DND-41 (cell line): Measurements from ENCODE around the gene FEM1C.
A peak's percentile ranks its signal among the peaks of the same experiment; 100 is the strongest.

Experiments
- ATAC-seq: fragments of 200-7000 bp; cut with Tn5 transposase; 3 replicates; pipeline ENCODE4 v1.9.1; 2021; ENCODE audit warnings: low read depth; ENCODE audit not compliant: insufficient read depth
- DNase-seq: peaks from one replicate; pipeline ENCODE4 v3.0.0-alpha.2; 2020
- H2AFZ ChIP-seq: 2 replicates; pipeline ENCODE4 v1.6.0; 2012; ENCODE audit warnings: low read depth, low read length
- H3K27ac ChIP-seq: 2 replicates; pipeline ENCODE4 v1.5.1; 2012; ENCODE audit warnings: low read length, inconsistent platforms
- H3K27me3 ChIP-seq: fragments of 200-600 bp; sonication (generic); 2 replicates; pipeline ENCODE4 v1.6.0; 2012; ENCODE audit warnings: low read length, mild to moderate bottlenecking, inconsistent platforms; ENCODE audit not compliant: insufficient read depth, poor library complexity
- H3K36me3 ChIP-seq: 2 replicates; pipeline ENCODE4 v1.5.1; 2012; ENCODE audit warnings: low read length, inconsistent platforms; ENCODE audit not compliant: insufficient read depth
- H3K4me1 ChIP-seq: 2 replicates; pipeline ENCODE4 v1.5.1; 2012; ENCODE audit warnings: mild to moderate bottlenecking, low read length; ENCODE audit not compliant: insufficient read depth
- H3K4me2 ChIP-seq: 2 replicates; pipeline ENCODE4 v1.6.0; 2012; ENCODE audit warnings: mild to moderate bottlenecking, moderate library complexity, low read length, inconsistent platforms; ENCODE audit not compliant: insufficient read depth
- H3K4me3 ChIP-seq, 2 experiments: fragments of 200-600 bp in 1 of 2; shearing (Covaris generic) in 1 of 2; 2 replicates each; pipeline ENCODE4 v1.5.1; 2012 to 2016; ENCODE audit warnings: inconsistent platforms in 2 of 2, low read length in 2 of 2, mild to moderate bottlenecking in 2 of 2, low read depth in 1 of 2, moderate library complexity in 1 of 2
- H3K79me2 ChIP-seq: 2 replicates; pipeline ENCODE4 v1.6.0; 2012; ENCODE audit warnings: low read length, inconsistent platforms; ENCODE audit not compliant: insufficient read depth
- H3K9ac ChIP-seq: 2 replicates; pipeline ENCODE4 v1.6.0; 2012; ENCODE audit warnings: low read depth, mild to moderate bottlenecking, inconsistent platforms, low read length, moderate library complexity
- H3K9me3 ChIP-seq: 2 replicates; pipeline ENCODE4 v1.5.1; 2012; ENCODE audit warnings: low read length, moderate library complexity, mild to moderate bottlenecking, inconsistent platforms; ENCODE audit not compliant: insufficient read depth, severe bottlenecking
- H4K20me1 ChIP-seq: 2 replicates; pipeline ENCODE4 v1.6.0; 2012; ENCODE audit warnings: low read length; ENCODE audit not compliant: insufficient read depth
- CTCF ChIP-seq: IDR thresholded peaks from 2 replicates; pipeline ENCODE4 v1.5.1; 2012; ENCODE audit warnings: borderline replicate concordance, low read length, moderate library complexity, mild to moderate bottlenecking; ENCODE audit not compliant: poor library complexity, severe bottlenecking; ENCODE audit errors: extremely low read depth
- EZH2 ChIP-seq: IDR thresholded peaks from 3 replicates; pipeline ENCODE4 v1.6.1; 2012; ENCODE audit warnings: borderline replicate concordance, low read depth, mild to moderate bottlenecking, moderate library complexity, low read length, inconsistent platforms; ENCODE audit not compliant: severe bottlenecking

FEM1C gene

DNA sequence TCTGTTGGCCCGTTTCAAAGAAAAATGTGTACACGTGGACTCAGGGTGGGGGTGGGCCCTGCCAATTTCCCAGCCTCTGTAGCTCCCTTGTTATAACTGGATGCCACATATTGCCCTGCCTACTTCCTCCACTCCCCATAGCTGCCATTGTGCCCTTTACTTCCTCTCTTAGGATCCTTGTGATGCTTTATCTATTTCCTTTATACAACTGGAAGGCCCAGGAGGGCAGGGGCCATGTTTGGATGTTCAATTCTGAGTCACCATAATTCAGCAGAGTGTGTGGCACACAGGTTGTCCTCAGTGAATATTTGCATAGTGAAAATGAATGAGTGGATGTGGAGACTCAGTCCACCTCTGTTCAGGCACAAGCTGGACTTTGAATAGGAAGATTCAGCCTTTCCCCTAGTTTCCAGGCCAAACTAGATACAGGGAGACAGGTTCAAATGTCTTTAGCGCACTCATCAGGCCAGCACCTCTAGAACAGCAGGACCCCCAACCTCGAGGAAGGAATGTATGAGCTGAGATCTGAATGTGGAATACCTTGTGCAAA is 10.6 kb upstream of the FEM1C start:
- Histone ChIP-seq H2AFZ (no peak overlapping the region; the same call in 1 of the 2 replicates), H3K4me1 (peaks cover 15% of the 10 kb centered on the region), H3K4me2 (no peak overlapping the region), H3K36me3 (no peaks in the 10 kb centered on the region), H3K27me3 (no peaks in the 10 kb centered on the region), H4K20me1 (no peaks in the 10 kb centered on the region), H3K9me3 (no peaks in the 10 kb centered on the region), H3K79me2 (no peaks in the 10 kb centered on the region), H3K9ac (no peak overlapping the region), H3K27ac (no peak overlapping the region), H3K4me3 (no peak overlapping the region)
- ATAC-seq, result no peak
- DNase-seq, result no peak
- no peak for TF ChIP-seq EZH2

DNA sequence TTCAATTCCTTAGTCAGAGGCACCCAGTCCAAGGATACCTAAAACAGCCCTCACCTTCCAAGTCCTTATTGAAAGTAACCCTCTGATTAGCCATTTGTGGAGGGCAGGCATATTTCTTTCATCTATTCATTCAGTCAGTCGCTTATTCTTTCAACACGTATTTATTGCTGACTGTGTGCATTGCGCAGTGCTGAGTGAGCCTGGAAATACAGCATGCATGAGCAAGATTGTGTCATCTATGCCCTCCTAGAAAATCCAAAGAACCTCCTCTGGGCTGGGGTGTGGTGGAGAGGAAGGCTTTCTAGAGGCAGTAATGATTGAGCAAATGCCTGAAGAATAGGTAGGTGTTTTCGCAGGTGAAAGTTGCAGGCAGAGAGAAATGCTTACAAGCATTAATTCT is 8.5 kb upstream of the FEM1C start:
- no peak overlapping the region for H3K4me3 ChIP-seq
- H4K20me1 ChIP-seq, result no peaks in the 10 kb centered on the region
- no peaks in the 10 kb centered on the region for H3K9me3 ChIP-seq
- H2AFZ ChIP-seq, result no peak overlapping the region
- no peak overlapping the region for H3K9ac ChIP-seq
- DNase-seq, result no peak
- TF ChIP-seq CTCF (no peak), EZH2 (no peak)
- H3K4me1 ChIP-seq, result peaks cover 13% of the 10 kb centered on the region
- no peaks in the 10 kb centered on the region for H3K79me2 ChIP-seq
- H3K36me3 ChIP-seq, result no peaks in the 10 kb centered on the region
- H3K27me3 ChIP-seq, result no peaks in the 10 kb centered on the region
- no peak overlapping the region for H3K27ac ChIP-seq
- no peak for ATAC-seq
- no peak overlapping the region for H3K4me2 ChIP-seq

DNA sequence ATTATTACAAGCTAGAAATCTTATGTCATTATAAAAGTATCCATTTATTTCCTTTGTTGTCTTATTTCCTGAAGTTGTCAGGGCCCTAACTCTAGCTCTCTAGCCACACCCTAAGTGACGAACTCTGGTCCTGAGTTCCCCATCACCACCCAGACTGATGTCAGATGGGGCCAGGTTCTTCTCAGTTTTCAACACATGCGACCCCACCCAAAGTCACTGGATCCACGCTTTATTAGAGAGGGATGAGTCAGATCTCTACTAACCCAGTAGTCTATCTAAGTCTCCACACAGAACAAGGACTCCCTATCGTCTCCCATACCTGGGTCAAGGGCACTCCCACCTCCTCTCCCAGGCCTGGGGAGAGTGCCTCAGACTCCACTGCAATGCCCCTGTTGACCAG is 6.8 kb upstream of the FEM1C start:
- no peaks in the 10 kb centered on the region for H3K27me3 ChIP-seq
- no peak overlapping the region for H3K4me3 ChIP-seq
- no peak for TF ChIP-seq CTCF
- peaks cover 2% of the 10 kb centered on the region for H3K9me3 ChIP-seq
- H3K36me3 ChIP-seq, result no peaks in the 10 kb centered on the region
- H3K79me2 ChIP-seq, result no peaks in the 10 kb centered on the region
- no peak overlapping the region for H3K27ac ChIP-seq
- no peak for DNase-seq
- no peak overlapping the region for H2AFZ ChIP-seq
- no peak overlapping the region for H3K9ac ChIP-seq
- no peaks in the 10 kb centered on the region for H3K4me1 ChIP-seq
- H3K4me2 ChIP-seq, result no peak overlapping the region
- no peaks in the 10 kb centered on the region for H4K20me1 ChIP-seq
- no peak for ATAC-seq

- H3K4me1 ChIP-seq, result peaks cover 6% of the 10 kb centered on the region
- no peak overlapping the region for H3K4me3 ChIP-seq
- no peaks in the 10 kb centered on the region for H3K27me3 ChIP-seq
- no peak overlapping the region for H3K9ac ChIP-seq
- H3K79me2 ChIP-seq, result peaks cover 5% of the 10 kb centered on the region
- no peaks in the 10 kb centered on the region for H4K20me1 ChIP-seq
- ATAC-seq, result no peak
- TF ChIP-seq CTCF (peak; percentile 63), EZH2 (no peak)
- H3K9me3 ChIP-seq, result peaks cover 16% of the 10 kb centered on the region
- H3K4me2 ChIP-seq, result no peak overlapping the region
- peak; percentile 26 for DNase-seq
- H3K27ac ChIP-seq, result no peak overlapping the region
- no peak overlapping the region for H2AFZ ChIP-seq
- H3K36me3 ChIP-seq, result peaks cover 4% of the 10 kb centered on the region; the same call in 1 of the 2 replicates
Measured at GRCh38 chr5:115549154-115549553, 4.6 kb upstream of the FEM1C start.
